GM21515 (cell line): ENCODE data around the gene OSBPL5.

ENCODE experiments used
- ATAC-seq: cut with Tn5 transposase; IDR thresholded peaks from one replicate; pipeline ENCODE4 v1.9.1; 2021; ENCODE audit not compliant: unreplicated experiment

The OSBPL5 gene

DNA sequence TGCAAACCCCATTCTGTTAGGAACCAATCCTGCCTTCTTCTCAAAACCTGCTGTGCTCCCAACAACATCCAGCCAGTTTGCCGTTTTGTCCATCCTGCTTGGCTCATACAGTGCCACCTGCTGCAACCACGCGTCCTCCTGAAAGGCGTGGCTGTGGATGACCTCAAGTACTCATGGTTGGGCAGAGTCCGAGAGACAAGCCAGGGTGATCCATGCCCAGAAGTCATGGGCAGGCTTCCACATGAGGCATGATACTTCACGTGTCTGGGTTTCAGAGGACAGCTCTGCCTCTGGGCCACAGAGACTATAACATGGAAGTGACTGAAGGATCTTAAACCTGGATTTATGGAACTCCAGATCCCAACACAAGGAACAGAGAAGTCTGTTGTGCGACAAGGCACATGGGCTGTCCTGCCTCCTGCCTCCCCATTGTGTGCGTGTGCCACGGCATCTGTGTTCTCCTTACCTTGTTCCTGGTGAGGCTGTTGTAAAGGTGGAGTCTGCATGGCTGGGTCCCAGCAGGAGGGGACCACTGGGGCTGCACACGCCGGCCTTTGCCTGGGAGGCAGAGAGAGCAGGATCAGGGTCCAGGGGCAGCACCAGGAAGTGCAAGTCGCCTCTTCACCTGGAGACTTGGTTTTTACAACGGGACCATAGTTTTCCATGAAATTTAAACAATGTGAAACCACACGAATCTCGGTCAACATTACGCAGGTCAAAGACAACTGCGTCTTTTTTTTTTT is 123.2 kb downstream of the OSBPL5 start:
- no peak for ATAC-seq

DNA sequence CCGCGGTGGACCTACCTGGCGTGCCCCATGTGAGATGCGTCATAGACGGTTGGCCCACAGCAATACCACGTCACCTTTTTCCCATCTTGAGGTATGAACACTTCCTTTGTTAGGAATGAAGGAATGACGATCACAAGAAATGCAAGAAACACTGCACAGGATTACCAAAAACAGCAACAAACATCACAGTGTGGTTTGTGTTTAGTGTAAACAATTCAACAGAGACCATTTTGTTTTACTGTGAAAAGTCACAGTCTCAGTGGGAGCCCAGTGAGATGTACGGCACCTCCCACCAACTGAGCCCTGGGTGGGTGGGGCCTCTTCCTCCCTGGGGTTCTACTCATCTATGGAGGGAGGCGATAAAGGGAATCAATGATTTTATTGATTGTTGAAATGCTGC is 124.2 kb downstream of the OSBPL5 start:
- no peak for ATAC-seq

DNA sequence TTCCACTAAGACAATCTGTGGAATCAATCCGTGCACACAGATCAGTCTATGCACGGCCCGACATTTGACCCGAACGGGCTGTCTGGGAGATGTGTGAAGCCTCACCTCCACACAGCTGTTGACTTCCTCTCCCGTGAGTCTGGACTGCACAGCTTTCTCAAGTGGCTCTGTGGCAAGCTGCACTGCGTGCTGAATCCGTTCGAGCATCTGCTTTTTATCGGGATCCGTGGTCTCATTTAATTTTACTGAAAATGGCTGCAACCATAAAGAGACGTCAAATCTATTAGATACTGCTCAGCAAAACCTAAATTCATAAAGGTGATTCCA is 127.2 kb downstream of the OSBPL5 start:
- ATAC-seq: no peak
